DOHH2 (cell line): ENCODE results near the gene SERINC5.

ENCODE experiments used
- H3F3A ChIP-seq: fragments of 200-600 bp; sonication (generic), shearing (Covaris generic); 2 replicates; pipeline ENCODE4 v1.6.0; 2016; ENCODE audit warnings: antibody characterized with exemption, mild to moderate bottlenecking; ENCODE audit not compliant: control insufficient read depth, insufficient read depth
- H3K27ac ChIP-seq: fragments of 200-600 bp; sonication (generic); 2 replicates; pipeline ENCODE4 v1.5.1; 2014; ENCODE audit warnings: low read depth, mild to moderate bottlenecking, low read length, moderate library complexity
- H3K27me3 ChIP-seq: fragments of 200-600 bp; sonication (generic); 2 replicates; pipeline ENCODE4 v1.6.1; 2014; ENCODE audit warnings: mild to moderate bottlenecking, low read length, mixed read lengths; ENCODE audit not compliant: control insufficient read depth
- H3K36me3 ChIP-seq: fragments of 200-600 bp; sonication (generic); 2 replicates; pipeline ENCODE4 v1.6.1; 2014; ENCODE audit warnings: mild to moderate bottlenecking, low read length, moderate library complexity, mixed read lengths; ENCODE audit not compliant: control insufficient read depth
- H3K4me1 ChIP-seq: fragments of 200-600 bp; sonication (generic); 2 replicates; pipeline ENCODE4 v1.6.1; 2014; ENCODE audit warnings: mild to moderate bottlenecking, low read length, mixed read lengths; ENCODE audit not compliant: control insufficient read depth
- H3K4me2 ChIP-seq: fragments of 200-600 bp; sonication (generic); 2 replicates; pipeline ENCODE4 v1.6.0; 2014; ENCODE audit warnings: mild to moderate bottlenecking, low read length, moderate library complexity
- H3K4me3 ChIP-seq: fragments of 200-600 bp; sonication (generic); 2 replicates; pipeline ENCODE4 v1.5.1; 2014; ENCODE audit warnings: mild to moderate bottlenecking, low read length, mixed read lengths
- H3K79me2 ChIP-seq: fragments of 200-600 bp; sonication (generic); 2 replicates; pipeline ENCODE4 v1.6.1; 2014; ENCODE audit warnings: mild to moderate bottlenecking, low read length, mixed read lengths; ENCODE audit not compliant: control insufficient read depth
- H3K9me2 ChIP-seq: fragments of 200-600 bp; sonication (generic); replicated peaks from 2 replicates; pipeline ENCODE4 v1.6.1; 2014; ENCODE audit warnings: mild to moderate bottlenecking, low read length, mixed read lengths; ENCODE audit not compliant: control insufficient read depth
- H3K9me3 ChIP-seq: fragments of 200-600 bp; sonication (generic); 2 replicates; pipeline ENCODE4 v1.6.1; 2014; ENCODE audit warnings: antibody characterized with exemption, low read length, mixed read lengths; ENCODE audit not compliant: control insufficient read depth, insufficient read depth
- H4K20me1 ChIP-seq: fragments of 200-600 bp; sonication (generic); 2 replicates; pipeline ENCODE4 v1.6.0; 2014; ENCODE audit warnings: low read depth, mild to moderate bottlenecking, antibody characterized with exemption, low read length, moderate library complexity; ENCODE audit not compliant: control insufficient read depth, insufficient read depth
- EZH2phosphoT487 ChIP-seq: fragments of 200-600 bp; sonication (generic); IDR thresholded peaks from 2 replicates; pipeline ENCODE4 v1.6.1; 2017; ENCODE audit warnings: borderline replicate concordance, mild to moderate bottlenecking, antibody characterized with exemption, low read length, moderate library complexity, mixed read lengths
- TF ChIP-seq, protein P1 (sequence below): fragments of 200-600 bp; sonication (generic); IDR thresholded peaks from one replicate; pipeline ENCODE4 v1.5.1; 2014; ENCODE audit warnings: antibody characterized with exemption, mild to moderate bottlenecking, low read depth, low read length; ENCODE audit not compliant: poor library complexity, severe bottlenecking

The SERINC5 gene

DNA sequence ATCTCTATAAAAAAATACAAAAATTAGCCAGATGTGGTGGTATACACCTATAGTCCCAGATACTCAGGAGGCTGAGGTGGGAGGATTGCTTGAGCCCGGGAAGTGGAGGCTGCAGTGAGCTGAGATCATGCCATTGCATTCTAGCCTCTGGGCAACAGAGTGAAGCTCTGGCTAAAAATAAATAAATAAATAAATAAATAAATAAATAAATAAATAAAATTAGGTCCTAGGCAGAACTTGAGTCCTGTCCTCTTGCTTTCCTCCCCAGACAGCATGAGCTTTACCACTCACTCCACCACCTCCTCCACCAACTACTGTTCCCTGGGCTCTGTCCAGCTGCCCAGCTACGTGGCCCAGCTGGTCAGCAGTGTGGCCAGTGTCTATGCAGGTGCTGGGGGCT lies 32.3 kb upstream of the SERINC5 start:
- Histone ChIP-seq H3K79me2 (no peaks in the 10 kb centered on the region), H3K4me1 (no peaks in the 10 kb centered on the region), H3K9me2 (no peaks in the 10 kb centered on the region), H3K4me2 (no peak overlapping the region), H3K36me3 (no peaks in the 10 kb centered on the region), H3K9me3 (no peaks in the 10 kb centered on the region), H3K27ac (no peak overlapping the region), H3K27me3 (no peaks in the 10 kb centered on the region), H3F3A (no peaks in the 10 kb centered on the region), H3K4me3 (no peak overlapping the region), H4K20me1 (no peaks in the 10 kb centered on the region)
- TF ChIP-seq, protein P1, sequence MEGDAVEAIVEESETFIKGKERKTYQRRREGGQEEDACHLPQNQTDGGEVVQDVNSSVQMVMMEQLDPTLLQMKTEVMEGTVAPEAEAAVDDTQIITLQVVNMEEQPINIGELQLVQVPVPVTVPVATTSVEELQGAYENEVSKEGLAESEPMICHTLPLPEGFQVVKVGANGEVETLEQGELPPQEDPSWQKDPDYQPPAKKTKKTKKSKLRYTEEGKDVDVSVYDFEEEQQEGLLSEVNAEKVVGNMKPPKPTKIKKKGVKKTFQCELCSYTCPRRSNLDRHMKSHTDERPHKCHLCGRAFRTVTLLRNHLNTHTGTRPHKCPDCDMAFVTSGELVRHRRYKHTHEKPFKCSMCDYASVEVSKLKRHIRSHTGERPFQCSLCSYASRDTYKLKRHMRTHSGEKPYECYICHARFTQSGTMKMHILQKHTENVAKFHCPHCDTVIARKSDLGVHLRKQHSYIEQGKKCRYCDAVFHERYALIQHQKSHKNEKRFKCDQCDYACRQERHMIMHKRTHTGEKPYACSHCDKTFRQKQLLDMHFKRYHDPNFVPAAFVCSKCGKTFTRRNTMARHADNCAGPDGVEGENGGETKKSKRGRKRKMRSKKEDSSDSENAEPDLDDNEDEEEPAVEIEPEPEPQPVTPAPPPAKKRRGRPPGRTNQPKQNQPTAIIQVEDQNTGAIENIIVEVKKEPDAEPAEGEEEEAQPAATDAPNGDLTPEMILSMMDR, result no peak
- no peak for TF ChIP-seq EZH2phosphoT487

DNA sequence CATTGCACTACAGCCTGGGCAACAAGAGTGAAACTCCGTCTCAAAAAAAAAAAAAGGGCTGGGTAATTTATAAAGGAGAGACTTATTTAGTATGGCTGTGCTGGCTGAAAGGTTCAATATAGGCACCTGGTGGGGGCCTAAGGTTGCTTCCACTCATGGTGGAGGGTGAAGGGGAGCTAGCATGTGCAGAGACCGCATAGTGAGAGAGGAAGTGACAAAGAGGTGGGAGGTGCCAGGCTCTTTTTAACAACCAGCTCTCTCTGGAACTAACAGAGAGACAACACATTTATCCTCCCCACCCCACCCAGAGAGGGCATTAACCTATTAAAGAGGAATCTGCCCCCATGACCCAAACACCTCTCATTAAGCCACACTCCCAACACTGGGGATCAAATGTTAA lies 28.9 kb upstream of the SERINC5 start:
- Histone ChIP-seq H3K9me2 (no peaks in the 10 kb centered on the region), H4K20me1 (no peaks in the 10 kb centered on the region), H3F3A (no peaks in the 10 kb centered on the region), H3K4me2 (no peak overlapping the region), H3K4me1 (no peaks in the 10 kb centered on the region), H3K9me3 (no peaks in the 10 kb centered on the region), H3K36me3 (no peaks in the 10 kb centered on the region), H3K27me3 (no peaks in the 10 kb centered on the region), H3K79me2 (no peaks in the 10 kb centered on the region), H3K4me3 (no peak overlapping the region), H3K27ac (no peak overlapping the region)
- TF ChIP-seq, protein P1, result no peak
- TF ChIP-seq EZH2phosphoT487, result no peak

DNA sequence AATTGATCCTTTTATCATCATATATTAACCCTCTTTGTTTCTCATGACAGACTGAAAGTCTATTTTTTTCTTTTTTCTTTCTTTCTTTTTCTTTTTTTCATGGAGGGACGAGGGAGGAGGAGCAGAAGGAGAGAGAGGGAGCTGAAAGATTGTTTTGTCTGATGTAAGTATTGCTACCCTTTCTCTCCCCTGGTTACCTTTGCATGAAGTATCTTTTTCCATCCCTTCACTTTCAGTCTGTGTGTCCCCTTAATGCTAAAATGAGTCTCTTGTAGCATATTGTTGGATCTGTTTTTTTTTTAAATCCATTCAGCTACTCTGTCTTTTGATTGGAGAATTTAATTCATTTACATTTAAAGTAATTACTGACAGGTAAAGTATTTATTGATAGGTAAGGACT lies 27.5 kb upstream of the SERINC5 start:
- Histone ChIP-seq H3F3A (no peaks in the 10 kb centered on the region), H4K20me1 (no peaks in the 10 kb centered on the region)

More for the DNA sequence above, 27.5 kb upstream of the SERINC5 start:
- no peak overlapping the region for H3K27ac ChIP-seq
- H3K4me2 ChIP-seq, result no peak overlapping the region
- no peaks in the 10 kb centered on the region for H3K9me3 ChIP-seq
- H3K4me3 ChIP-seq, result no peak overlapping the region
- H3K4me1 ChIP-seq, result no peaks in the 10 kb centered on the region
- no peaks in the 10 kb centered on the region for H3K36me3 ChIP-seq
- H3K27me3 ChIP-seq, result no peaks in the 10 kb centered on the region
- TF ChIP-seq, protein P1, result no peak
- TF ChIP-seq EZH2phosphoT487, result no peak
- H3K9me2 ChIP-seq, result no peaks in the 10 kb centered on the region
- H3K79me2 ChIP-seq, result no peaks in the 10 kb centered on the region
